Activated gamma-delta T cell (primary cell): ENCODE measurements around the gene HEPHL1.
"Not testable (repeated sequence)": the region's sequence is repeated elsewhere in the genome, so short reads cannot be mapped to it uniquely, and the experiment has no call there.

ENCODE experiments used
- DNase-seq: peaks from one replicate; lab custom pipeline; 2025; lab: John Stamatoyannopoulos, UW

The HEPHL1 gene

DNA sequence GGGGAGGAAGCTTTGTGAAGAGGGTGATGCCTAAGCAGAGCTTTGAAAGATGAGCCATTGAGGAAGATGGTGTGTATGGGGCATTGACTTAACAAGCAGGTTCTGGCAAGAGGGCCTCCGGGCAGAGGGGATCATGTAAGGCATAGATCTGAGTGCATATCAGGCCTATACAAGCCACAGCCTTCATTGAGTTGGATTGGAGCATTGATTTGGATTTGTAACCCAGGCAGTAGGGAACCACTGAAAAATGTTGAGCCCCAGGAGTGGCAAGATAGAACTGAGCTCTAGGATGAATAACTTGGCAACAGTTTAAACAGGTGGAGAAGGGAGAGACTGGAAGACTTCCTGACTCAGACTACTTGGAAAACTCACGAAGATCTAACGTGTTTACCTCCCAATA is 128.9 kb downstream of the HEPHL1 start:
- no peak for DNase-seq

DNA sequence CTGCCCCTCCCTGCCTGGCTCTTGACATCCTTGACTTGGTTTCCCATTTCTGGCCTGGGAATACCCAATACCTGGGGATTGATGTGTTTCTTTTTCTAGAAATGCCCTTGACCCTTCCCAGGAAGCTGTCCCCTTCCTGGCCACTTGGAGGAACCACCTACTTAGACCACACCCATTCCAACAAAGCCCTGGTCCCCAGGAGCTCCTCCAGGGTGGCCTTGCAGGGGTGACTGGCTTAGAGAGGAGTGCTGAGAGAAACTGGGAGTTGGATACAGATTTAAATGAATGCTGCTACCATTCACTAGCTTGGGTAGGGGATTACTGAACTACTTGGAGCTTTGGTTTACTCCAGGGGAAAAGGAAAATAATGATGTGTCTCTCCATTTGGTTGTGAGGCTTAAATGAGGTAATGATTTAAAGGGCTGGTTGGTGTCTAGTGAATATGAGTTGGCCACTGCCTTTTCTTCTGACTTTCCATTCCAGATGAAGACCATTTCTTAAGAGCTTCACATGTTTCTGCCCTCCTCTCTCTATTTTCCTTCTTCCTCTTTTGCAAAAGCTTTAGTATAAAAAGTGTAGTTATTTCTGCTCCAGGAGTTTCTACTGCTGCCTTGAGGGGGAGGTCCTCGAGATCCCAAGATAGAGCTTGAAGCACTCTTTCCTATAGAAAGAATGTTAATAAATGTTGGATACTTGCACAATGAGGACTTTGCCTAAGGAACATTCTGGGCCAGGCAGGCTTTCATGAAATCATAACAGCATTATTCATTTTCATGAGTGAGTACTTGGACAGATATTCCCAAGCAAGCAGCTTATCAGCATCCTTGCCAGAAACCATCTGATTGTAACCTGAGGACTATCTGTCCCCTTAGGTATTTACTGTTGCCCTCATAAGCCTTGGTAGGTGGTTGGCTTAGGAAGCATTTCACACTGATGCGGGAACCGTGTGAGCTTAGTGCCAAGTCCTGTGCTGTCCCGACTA is 129.8 kb downstream of the HEPHL1 start:
- no peak for DNase-seq

DNA sequence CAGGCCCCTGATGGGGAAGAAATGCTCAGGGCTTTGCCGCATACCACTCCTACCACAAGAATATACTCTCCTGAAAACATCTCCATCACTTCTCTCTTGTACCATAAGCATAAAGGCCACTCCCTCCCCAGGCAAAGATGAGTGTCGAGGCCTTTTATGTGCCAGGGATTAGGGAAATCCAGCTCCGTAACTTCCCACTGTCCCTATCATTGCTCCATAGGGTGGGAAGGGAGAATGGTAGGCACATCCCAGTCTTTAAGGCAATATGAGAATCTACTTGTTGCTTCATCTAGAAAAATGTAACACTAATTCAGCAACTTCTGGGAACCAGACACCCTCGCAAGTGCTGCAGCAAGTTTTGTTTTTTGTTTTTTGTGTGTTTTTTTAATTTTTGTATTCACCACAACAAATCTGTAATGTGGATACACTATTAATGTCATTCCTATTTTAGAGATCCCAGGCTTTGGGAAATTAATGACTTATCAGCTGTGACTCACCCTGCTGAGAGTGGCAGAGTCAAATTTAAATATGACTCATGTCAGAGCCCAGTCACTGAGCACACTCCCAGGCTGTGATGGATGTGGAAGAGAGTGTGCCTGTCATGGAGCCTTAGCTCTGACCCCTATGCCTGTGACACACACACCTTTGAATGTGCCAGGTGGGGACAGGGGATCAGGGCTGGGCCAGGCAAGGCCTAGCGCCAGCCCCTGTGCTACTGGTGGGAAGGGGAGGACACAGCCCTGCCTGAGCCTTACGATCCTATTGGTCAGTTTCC is 130.9 kb downstream of the HEPHL1 start:
- no peak for DNase-seq

DNA sequence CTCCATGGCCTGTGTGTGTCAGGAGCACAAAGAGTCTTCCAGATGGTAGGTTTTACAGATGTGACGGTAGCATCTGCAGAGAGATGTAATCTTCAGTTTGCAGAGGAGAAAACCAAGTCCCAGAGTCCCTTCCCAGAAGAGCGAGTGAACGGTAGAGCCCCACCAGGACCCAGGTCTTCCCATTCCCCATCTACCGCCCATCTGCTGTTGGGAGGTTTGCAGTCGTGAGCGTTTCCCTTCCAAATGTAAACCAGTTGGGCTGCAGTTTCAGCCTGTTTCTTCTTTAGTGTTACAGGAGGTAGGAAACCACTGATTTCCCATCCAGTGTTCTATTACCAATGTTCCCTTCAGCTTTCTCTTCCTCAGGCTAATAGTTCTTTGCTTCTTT is 131.5 kb downstream of the HEPHL1 start:
- DNase-seq: no peak

DNA sequence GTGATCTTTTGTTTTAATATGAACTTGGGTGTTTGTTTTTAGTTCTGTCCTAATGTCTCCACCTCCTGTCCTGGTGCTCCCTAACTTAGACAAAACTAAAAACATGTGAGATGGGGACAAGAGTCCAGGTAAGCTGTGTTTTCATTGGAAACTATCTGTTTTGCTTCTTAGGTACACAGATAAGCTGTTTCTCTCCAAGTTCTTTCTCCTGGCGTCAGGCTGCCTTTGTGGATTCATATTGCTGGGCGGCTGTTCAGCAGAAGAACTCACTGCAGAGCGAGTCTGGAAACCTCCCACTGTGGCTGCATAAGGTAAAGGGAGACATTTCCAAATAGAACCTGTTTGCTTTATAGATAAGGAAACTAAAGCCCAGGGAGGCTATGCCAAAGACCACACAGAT is 132.2 kb downstream of the HEPHL1 start:
- DNase-seq: no peak

DNA sequence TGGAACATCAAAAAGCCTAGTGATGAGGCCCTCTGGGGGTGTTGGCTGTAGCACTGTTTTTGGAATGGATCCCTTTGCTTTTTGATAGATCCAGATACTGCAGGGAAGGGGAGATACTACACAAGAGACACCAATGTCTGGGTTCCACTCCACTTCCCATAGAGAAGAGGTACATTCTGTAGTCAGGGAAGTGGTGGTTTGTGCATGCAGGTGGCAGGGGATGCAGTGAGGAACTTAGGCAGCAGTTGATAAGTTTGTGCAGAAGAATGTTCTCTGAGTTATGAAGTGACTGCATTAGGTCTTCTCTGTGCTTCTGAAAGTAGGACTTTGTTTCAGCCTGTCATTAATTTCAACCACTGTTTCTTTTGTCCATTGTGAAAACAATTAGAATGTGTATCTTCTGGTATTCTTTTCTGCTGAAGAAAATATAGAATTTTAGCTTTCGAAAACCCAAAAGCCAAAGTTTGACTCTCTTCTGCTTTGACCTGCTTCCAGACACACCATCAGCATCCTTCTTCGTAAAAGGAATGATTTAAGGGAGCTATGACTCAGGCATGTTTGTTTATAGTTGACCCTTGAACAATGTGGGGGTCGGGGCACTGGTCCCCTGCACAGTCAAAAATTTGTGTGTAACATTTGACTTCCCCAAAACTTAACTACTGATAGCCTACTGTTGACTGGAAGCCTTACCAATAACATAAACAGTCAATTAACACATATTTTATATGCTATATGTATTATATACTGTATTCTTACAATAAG is 133.1 kb downstream of the HEPHL1 start:
- no peak for DNase-seq

DNA sequence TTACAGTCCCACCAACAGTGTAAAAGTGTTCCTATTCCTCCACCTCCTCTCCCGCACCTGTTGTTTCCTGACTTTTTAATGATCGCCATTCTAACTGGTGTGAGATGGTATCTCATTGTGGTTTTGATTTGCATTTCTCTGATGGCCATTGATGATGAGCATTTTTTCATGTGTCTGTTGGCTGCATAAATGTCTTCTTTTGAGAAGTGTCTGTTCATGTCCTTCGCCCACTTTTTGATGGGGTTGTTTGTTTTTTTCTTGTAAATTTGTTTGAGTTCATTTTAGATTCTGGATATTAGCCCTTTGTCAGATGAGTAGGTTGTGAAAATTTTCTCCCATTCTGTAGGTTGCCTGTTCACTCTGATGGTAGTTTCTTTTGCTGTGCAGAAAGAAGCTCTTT is 136.2 kb downstream of the HEPHL1 start:
- not testable (repeated sequence) for DNase-seq
